GM12865 (cell line): ENCODE data around the gene GORASP1.

Experiments
- DNase-seq: peaks from one replicate; pipeline ENCODE4 v3.0.0; 2010; ENCODE audit warnings: low read depth
- H3K4me3 ChIP-seq: 2 replicates; pipeline ENCODE4 v1.5.1; 2011; ENCODE audit warnings: mild to moderate bottlenecking, low read depth, low read length, control low read depth
- TF ChIP-seq, protein P1 (sequence below): IDR thresholded peaks from 2 replicates; pipeline ENCODE4 v1.5.1; 2011; ENCODE audit warnings: low read length, control low read depth, low read depth, inconsistent platforms; ENCODE audit not compliant: insufficient read depth; ENCODE audit errors: missing control alignments

Gene GORASP1

DNA sequence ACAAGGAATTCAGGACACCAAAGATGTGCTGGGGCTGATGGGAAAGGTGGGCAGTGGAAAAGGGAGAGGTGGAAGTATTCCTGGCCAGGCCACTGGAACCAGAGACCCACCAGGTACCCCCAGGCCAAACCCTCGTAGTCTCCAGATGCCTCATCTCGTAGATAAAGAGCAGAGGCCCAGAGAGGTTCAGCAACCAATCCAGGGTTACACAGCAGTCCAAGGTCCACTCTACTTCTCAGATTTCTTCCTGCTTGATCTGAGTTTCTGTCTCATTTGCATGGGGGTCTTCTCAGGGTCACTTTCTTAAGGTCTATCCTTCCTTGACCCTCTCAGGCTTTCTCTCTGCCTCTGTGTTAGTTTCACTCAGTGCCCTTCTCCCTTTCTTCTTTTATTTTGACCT lies 5.1 kb upstream of the GORASP1 start:
- no peak for DNase-seq
- TF ChIP-seq, protein P1, sequence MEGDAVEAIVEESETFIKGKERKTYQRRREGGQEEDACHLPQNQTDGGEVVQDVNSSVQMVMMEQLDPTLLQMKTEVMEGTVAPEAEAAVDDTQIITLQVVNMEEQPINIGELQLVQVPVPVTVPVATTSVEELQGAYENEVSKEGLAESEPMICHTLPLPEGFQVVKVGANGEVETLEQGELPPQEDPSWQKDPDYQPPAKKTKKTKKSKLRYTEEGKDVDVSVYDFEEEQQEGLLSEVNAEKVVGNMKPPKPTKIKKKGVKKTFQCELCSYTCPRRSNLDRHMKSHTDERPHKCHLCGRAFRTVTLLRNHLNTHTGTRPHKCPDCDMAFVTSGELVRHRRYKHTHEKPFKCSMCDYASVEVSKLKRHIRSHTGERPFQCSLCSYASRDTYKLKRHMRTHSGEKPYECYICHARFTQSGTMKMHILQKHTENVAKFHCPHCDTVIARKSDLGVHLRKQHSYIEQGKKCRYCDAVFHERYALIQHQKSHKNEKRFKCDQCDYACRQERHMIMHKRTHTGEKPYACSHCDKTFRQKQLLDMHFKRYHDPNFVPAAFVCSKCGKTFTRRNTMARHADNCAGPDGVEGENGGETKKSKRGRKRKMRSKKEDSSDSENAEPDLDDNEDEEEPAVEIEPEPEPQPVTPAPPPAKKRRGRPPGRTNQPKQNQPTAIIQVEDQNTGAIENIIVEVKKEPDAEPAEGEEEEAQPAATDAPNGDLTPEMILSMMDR: no peak
- H3K4me3 ChIP-seq: no peak overlapping the region

DNA sequence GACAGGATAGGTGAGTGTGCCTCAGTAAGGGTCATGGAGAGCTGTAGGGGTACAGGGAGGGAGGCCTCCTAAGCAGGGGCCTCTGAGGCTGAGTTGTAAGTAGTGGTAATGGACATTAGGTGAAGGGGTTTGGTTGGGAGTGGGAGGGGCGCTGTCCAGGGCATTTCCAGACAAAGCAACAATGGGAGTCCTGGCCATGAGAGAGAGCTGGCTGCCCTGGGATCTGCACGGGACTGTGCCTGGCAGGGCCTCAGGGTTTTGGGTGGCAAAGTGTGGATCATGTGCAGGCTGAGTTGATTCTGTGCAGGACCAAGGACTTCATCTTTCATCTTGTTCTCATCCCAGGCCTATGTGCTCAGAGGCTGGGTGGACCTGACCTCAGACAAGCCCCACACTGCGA lies 4.7 kb upstream of the GORASP1 start:
- TF ChIP-seq, protein P1: no peak
- no peak for DNase-seq
- H3K4me3 ChIP-seq: no peak overlapping the region

DNA sequence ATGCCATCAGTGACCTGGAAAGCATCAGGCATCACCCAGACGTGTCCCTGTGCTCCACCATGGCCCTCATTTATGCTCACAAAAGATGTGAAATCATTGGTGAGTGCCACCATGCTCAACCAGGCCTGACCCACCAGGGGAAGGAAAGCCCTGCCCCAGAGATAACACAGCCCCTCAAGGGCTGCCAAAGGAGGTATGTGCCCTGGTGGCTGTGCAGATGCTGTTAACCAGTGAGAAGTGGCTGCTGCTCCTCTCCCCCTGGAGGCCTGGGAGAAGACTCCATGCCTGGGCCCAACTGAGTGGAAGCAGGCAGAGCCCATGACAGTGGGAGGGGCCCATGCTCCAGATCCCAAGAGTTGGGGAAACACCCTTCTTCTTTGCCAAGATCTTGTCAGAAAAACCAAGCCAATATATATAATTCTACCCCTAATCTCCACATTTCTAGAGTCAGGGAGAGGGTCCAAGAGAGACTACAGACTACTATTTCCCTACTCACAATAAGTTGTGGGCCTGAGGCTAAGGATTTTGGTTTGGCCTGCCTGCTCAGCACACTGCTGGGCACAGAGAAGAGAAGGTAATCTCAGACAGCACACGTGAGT lies 2.7 kb upstream of the GORASP1 start:
- DNase-seq: no peak
- TF ChIP-seq, protein P1: no peak
- H3K4me3 ChIP-seq: no peak overlapping the region

DNA sequence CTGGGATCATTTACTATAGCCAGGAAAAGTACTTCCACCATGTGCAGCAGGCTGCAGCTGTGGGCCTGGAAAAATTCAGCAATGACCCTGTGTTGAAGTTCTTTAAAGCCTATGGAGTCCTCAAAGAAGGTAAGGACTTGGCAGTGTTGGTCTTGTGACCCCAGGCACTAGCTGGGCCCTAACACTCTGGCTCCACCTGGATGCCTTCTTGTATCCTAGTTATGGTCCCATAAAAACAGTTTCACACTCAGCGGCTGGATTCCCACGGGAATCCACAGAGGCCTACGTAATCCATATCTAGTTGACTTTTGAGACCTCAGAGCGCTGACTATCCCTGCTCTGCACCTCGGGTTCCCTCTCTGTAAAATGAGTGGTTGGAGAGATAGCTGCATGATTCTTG lies 1.7 kb upstream of the GORASP1 start:
- H3K4me3 ChIP-seq: no peak overlapping the region
- no peak for DNase-seq
- TF ChIP-seq, protein P1: no peak

DNA sequence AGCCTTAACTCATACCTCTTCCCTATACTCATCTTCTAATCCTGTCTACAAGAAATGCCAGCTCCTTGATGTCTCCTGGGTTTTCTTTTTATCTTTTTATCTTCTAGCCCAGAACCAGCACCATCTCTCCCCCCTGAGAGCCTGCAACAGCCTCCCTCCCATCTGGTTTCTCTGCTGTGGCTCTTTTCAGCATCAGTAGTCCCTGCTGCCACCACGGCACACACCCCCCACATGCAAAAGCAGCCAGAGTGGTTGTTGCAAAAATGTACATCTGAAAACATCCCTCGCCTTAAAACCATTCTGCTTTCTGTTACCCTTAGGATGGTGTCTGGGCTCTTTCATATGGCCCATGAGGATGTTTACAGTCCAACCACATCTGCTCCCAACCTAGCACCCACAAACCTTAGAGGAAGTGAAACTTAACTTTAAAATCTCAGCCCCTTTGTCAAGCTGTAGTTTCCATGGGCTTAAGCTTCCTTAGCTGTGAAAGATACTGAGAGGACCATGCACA lies 828 bp upstream of the GORASP1 start:
- TF ChIP-seq, protein P1: no peak
- H3K4me3 ChIP-seq: peak overlapping the region; percentile 86
- peak; percentile 91 for DNase-seq

DNA sequence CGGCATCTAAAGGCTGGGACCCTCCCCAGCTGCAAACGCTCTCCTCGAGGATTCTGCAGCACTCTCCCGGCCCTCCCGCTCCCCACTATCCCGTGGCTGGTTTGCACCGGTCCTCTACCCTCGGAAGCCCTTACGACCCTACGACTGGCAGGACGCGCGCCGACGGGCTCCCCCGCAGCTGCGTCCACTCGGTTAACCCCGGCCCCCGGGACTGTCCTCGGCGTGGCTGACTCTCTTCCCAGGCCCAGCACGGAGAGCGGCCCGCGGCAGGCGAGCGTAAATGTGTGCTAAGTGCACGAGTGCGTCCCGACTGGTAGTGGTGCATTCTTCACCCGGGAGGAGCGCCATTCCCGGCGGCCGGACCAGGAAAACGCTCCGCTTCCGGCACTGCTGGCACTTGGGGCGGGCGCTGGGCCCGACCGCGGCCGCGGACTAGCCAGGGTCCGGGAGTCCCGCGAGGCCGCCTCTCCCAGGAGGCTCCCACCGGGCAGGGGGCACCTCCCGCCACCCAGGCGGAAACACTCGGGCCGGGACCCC lies 508 bp downstream of the GORASP1 start:
- H3K4me3 ChIP-seq: peak overlapping the region; percentile 86
- TF ChIP-seq, protein P1: no peak
- DNase-seq: peak; percentile 21

DNA sequence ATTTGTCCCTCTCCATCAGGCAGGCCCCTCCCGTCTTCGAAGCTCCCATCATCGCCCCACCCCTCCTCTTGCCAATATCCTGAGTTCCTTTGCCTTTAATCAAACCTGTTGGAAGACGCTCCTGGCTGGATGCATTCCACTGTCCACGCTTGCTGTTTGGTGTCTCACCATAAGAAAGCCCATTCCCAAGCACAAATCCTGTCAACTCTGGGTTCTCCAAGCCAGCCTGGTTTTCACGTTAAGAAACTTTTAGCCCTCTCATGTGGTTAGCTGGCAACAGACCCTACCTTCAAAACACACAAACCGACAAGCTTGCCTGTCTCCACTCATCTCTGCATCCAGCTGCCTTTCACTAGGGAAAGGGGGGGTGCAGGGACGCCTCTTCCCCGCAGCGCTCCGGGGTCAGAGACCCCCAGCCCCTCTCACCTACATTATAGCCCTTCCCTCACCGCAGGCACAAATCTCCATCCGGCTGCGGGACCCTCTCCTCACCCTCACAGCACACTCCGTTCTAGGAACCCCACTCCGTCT lies 1.1 kb downstream of the GORASP1 start:
- peak overlapping the region; percentile 86 for H3K4me3 ChIP-seq
- TF ChIP-seq, protein P1: no peak
- DNase-seq: no peak
